Mucosa of stomach (tissue), 1 donor: Measurements from ENCODE around the gene ITIH3.

Experiments used
- H3K27me3 ChIP-seq: one replicate; pipeline ENCODE4 v1.7.0; 2013; ENCODE audit warnings: mild to moderate bottlenecking, low read length; ENCODE audit not compliant: control insufficient read depth, insufficient read depth
- H3K36me3 ChIP-seq: one replicate; pipeline ENCODE4 v1.7.0; 2013; ENCODE audit warnings: low read length; ENCODE audit not compliant: control insufficient read depth, insufficient read depth
- H3K4me1 ChIP-seq: one replicate; pipeline ENCODE4 v1.7.0; 2013; ENCODE audit warnings: mild to moderate bottlenecking, low read length; ENCODE audit not compliant: control insufficient read depth, insufficient read depth
- H3K4me3 ChIP-seq: one replicate; pipeline ENCODE4 v1.7.0; 2013; ENCODE audit warnings: low read length
- H3K9ac ChIP-seq: one replicate; pipeline ENCODE4 v1.7.0; 2013; ENCODE audit warnings: mild to moderate bottlenecking, low read length, moderate library complexity
- H3K9me3 ChIP-seq: one replicate; pipeline ENCODE4 v1.7.0; 2013; ENCODE audit warnings: mild to moderate bottlenecking, low read length, moderate library complexity; ENCODE audit not compliant: control insufficient read depth
- donor health status: Pancreatic carcinoma.

ITIH3 gene

DNA sequence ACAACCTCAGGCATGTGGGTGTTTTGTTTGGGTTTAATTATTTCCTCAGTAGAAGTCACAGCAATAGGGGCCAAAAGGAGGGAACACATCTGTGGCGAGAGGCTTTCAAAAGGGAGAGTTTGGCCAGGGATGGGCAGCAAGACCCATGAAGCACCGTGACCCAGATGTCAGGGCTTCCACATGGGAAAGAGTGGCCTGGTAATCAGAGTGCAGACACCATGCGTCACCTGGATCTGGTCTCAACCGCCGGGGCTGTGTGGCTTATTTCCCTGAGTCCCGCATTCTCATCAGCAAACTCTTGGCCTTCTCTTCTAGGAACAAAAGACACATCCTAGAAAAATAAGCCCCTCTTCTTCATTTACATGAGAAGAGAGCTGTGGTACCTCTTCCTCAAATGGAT, 52.6 kb downstream of the ITIH3 start:
- Histone ChIP-seq H3K9me3 (no peaks in the 10 kb centered on the region), H3K4me1 (peaks cover 16% of the 10 kb centered on the region), H3K9ac (no peak overlapping the region), H3K27me3 (no peaks in the 10 kb centered on the region), H3K4me3 (no peak overlapping the region), H3K36me3 (peaks cover 13% of the 10 kb centered on the region)

- Histone ChIP-seq H3K9me3 (no peaks in the 10 kb centered on the region), H3K9ac (no peak overlapping the region), H3K36me3 (peaks cover 13% of the 10 kb centered on the region), H3K27me3 (no peaks in the 10 kb centered on the region), H3K4me3 (no peak overlapping the region), H3K4me1 (peaks cover 16% of the 10 kb centered on the region)
These were observed 53.1 kb downstream of the ITIH3 start for GRCh38 chr3:52847726-52848125.

DNA sequence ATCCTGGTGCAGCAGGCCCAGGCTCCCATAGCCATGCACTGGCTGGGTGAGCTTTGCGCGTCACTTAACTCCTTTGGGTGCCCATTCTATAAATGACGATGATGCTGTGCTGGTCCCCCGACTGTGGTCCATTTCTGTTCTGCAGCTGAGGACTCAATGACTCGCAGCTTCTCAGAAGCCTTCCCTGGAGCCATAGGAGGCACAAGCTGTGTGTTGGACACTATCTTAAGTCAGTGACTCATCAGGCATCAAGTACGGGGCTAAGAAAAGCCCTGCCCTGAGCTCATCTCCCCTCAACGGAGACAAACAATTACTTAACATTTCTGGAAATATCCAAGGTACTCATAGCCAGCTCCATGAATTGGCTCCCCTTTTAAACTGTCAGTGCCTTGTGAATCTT, 54.0 kb downstream of the ITIH3 start:
- H3K4me3 ChIP-seq: no peak overlapping the region
- H3K36me3 ChIP-seq: peaks cover 6% of the 10 kb centered on the region
- peaks cover 9% of the 10 kb centered on the region for H3K4me1 ChIP-seq
- no peaks in the 10 kb centered on the region for H3K9me3 ChIP-seq
- no peaks in the 10 kb centered on the region for H3K27me3 ChIP-seq
- H3K9ac ChIP-seq: no peak overlapping the region

GRCh38 chr3:52849656-52850055, 55.1 kb downstream of the ITIH3 start:
- no peaks in the 10 kb centered on the region for H3K9me3 ChIP-seq
- H3K36me3 ChIP-seq: peaks cover 6% of the 10 kb centered on the region
- H3K4me1 ChIP-seq: peaks cover 9% of the 10 kb centered on the region
- H3K9ac ChIP-seq: no peak overlapping the region
- no peak overlapping the region for H3K4me3 ChIP-seq
- H3K27me3 ChIP-seq: no peaks in the 10 kb centered on the region

DNA sequence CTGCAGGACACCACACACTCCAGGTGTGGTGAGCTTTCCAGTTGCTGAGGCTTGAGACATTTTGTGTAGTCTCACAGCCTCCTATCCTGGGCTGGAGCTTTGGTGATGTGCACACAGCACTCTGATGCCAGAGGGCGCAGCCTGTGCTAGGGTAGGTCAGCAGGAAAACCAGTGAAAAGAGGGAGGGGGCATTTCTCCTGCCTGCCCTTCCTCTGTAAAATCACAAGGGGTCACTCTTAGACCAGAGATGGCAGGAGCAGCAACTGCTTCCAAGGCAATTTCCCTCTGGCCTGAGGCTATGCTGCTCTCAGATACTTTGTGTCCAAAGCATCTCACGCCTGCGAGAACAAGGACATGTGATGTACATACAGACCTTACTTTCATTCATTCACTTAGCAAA, 56.8 kb downstream of the ITIH3 start:
- Histone ChIP-seq H3K4me1 (no peaks in the 10 kb centered on the region), H3K27me3 (no peaks in the 10 kb centered on the region), H3K4me3 (no peak overlapping the region), H3K9ac (no peak overlapping the region), H3K36me3 (peaks cover 6% of the 10 kb centered on the region), H3K9me3 (no peaks in the 10 kb centered on the region)

GRCh38 chr3:52852419-52852818, 57.8 kb downstream of the ITIH3 start:
- H3K27me3 ChIP-seq: no peaks in the 10 kb centered on the region
- H3K9me3 ChIP-seq: no peaks in the 10 kb centered on the region
- H3K36me3 ChIP-seq: peaks cover 6% of the 10 kb centered on the region
- H3K4me1 ChIP-seq: no peaks in the 10 kb centered on the region
- no peak overlapping the region for H3K9ac ChIP-seq
- no peak overlapping the region for H3K4me3 ChIP-seq

DNA sequence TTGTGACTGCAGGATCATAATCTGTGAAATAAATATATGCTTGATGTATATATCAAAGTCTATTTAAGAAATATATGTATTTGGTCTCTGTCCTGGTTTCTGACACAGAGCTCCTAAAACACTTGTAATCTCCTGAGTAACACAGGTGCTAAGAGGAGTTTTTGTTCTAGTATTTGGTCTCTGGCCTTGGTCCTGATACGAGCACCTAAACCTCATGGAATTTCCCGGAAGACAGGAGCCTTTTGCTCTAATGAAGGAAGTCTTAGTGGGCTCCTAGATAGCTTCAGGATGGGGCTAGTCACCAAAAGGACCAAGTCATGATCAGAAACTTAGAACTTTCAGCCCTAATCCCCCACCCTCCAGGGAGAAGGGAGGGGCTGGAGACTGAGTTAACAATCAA, 59.4 kb downstream of the ITIH3 start:
- Histone ChIP-seq H3K36me3 (peaks cover 3% of the 10 kb centered on the region), H3K9ac (no peak overlapping the region), H3K4me3 (no peak overlapping the region), H3K27me3 (no peaks in the 10 kb centered on the region), H3K9me3 (no peaks in the 10 kb centered on the region), H3K4me1 (no peaks in the 10 kb centered on the region)

- Histone ChIP-seq H3K4me3 (no peak overlapping the region), H3K9me3 (no peaks in the 10 kb centered on the region), H3K4me1 (no peaks in the 10 kb centered on the region), H3K9ac (no peak overlapping the region), H3K36me3 (no peaks in the 10 kb centered on the region), H3K27me3 (no peaks in the 10 kb centered on the region)
These were observed 62.1 kb downstream of the ITIH3 start for GRCh38 chr3:52856666-52857065.

GRCh38 chr3:52857133-52857532, 62.5 kb downstream of the ITIH3 start:
- no peaks in the 10 kb centered on the region for H3K36me3 ChIP-seq
- no peaks in the 10 kb centered on the region for H3K4me1 ChIP-seq
- H3K9ac ChIP-seq: no peak overlapping the region
- H3K9me3 ChIP-seq: no peaks in the 10 kb centered on the region
- no peak overlapping the region for H3K4me3 ChIP-seq
- H3K27me3 ChIP-seq: no peaks in the 10 kb centered on the region

- no peak overlapping the region for H3K4me3 ChIP-seq
- H3K4me1 ChIP-seq: no peaks in the 10 kb centered on the region
- H3K27me3 ChIP-seq: no peaks in the 10 kb centered on the region
- H3K9ac ChIP-seq: no peak overlapping the region
- H3K9me3 ChIP-seq: no peaks in the 10 kb centered on the region
- H3K36me3 ChIP-seq: no peaks in the 10 kb centered on the region
These were observed 63.3 kb downstream of the ITIH3 start for GRCh38 chr3:52857864-52858263.
